ENCODE results near the gene FAM89B.

FAM89B gene

GRCh38 chr11:65539744-65540289 lies 32.5 kb upstream of the FAM89B start:
- DNase-seq = no peak

GRCh38 chr11:65540290-65541092 lies 31.8 kb upstream of the FAM89B start:
- DNase-seq = peak; percentile 97 to 98

GRCh38 chr11:65541093-65541982 lies 31.0 kb upstream of the FAM89B start:
- no peak for DNase-seq

GRCh38 chr11:65542738-65543390 lies 29.5 kb upstream of the FAM89B start:
- no peak for DNase-seq

- DNase-seq = no peak
Measured at GRCh38 chr11:65545853-65546216, 26.5 kb upstream of the FAM89B start.

- DNase-seq = peak; percentile 86 to 88
Measured at GRCh38 chr11:65546217-65546958, 25.9 kb upstream of the FAM89B start.

- DNase-seq = no peak
Measured at GRCh38 chr11:65547446-65548125, 24.8 kb upstream of the FAM89B start.

- DNase-seq = no peak
Measured at GRCh38 chr11:65548395-65548794, 23.9 kb upstream of the FAM89B start.

GRCh38 chr11:65549096-65549495 lies 23.2 kb upstream of the FAM89B start:
- DNase-seq = peak; percentile 53 to 79

GRCh38 chr11:65551572-65552387 lies 20.6 kb upstream of the FAM89B start:
- peak; percentile 54 to 68 for DNase-seq

- peak; percentile 89 to 95 for DNase-seq
Measured at GRCh38 chr11:65552388-65552951, 19.9 kb upstream of the FAM89B start.

GRCh38 chr11:65553301-65554001 lies 18.9 kb upstream of the FAM89B start:
- DNase-seq = peak; percentile 58 to 82

GRCh38 chr11:65554057-65554818 lies 18.1 kb upstream of the FAM89B start:
- DNase-seq = no peak

- DNase-seq = no peak
Measured at GRCh38 chr11:65554842-65555430, 17.4 kb upstream of the FAM89B start.

- peak; percentile 58 to 60 for DNase-seq
Measured at GRCh38 chr11:65555693-65556231, 16.6 kb upstream of the FAM89B start.

- DNase-seq = no peak
Measured at GRCh38 chr11:65556470-65557279, 15.7 kb upstream of the FAM89B start.
